Right forelimb (tissue), 1 donor: ENCODE measurements around the gene PUM1.

Experiments
- DNase-seq: peaks from one replicate; pipeline ENCODE4 v3.0.0-alpha.2; 2018

Gene PUM1

GRCh38 chr1:30904191-30904961 lies 161.1 kb downstream of the PUM1 start:
- peak; percentile 30 for DNase-seq

GRCh38 chr1:30903343-30904034 lies 162.0 kb downstream of the PUM1 start:
- peak; percentile 36 for DNase-seq

- peak; percentile 43 for DNase-seq
Observed at GRCh38 chr1:30902593-30903290, 162.8 kb downstream of the PUM1 start.

GRCh38 chr1:30901798-30902581 lies 163.5 kb downstream of the PUM1 start:
- DNase-seq, result no peak

GRCh38 chr1:30900931-30901560 lies 164.5 kb downstream of the PUM1 start:
- no peak for DNase-seq

GRCh38 chr1:30900486-30900885 lies 165.0 kb downstream of the PUM1 start:
- no peak for DNase-seq

- no peak for DNase-seq
Observed at GRCh38 chr1:30899577-30900389, 165.7 kb downstream of the PUM1 start.

- DNase-seq, result no peak
Observed at GRCh38 chr1:30898031-30898815, 167.3 kb downstream of the PUM1 start.

GRCh38 chr1:30896905-30897304 lies 168.6 kb downstream of the PUM1 start:
- no peak for DNase-seq

GRCh38 chr1:30895944-30896660 lies 169.4 kb downstream of the PUM1 start:
- no peak for DNase-seq

- DNase-seq, result no peak
Observed at GRCh38 chr1:30895382-30895943, 170.1 kb downstream of the PUM1 start.

- DNase-seq, result no peak
Observed at GRCh38 chr1:30894508-30894973, 171.0 kb downstream of the PUM1 start.

- DNase-seq, result no peak
Observed at GRCh38 chr1:30893776-30894507, 171.6 kb downstream of the PUM1 start.

GRCh38 chr1:30892671-30893073 lies 172.8 kb downstream of the PUM1 start:
- DNase-seq, result no peak

GRCh38 chr1:30891227-30891552 lies 174.3 kb downstream of the PUM1 start:
- DNase-seq, result no peak

GRCh38 chr1:30890502-30891226 lies 174.9 kb downstream of the PUM1 start:
- no peak for DNase-seq

- DNase-seq, result no peak
Observed at GRCh38 chr1:30889511-30889910, 176.0 kb downstream of the PUM1 start.

GRCh38 chr1:30888975-30889374 lies 176.5 kb downstream of the PUM1 start:
- DNase-seq, result no peak
